ENCODE results near the gene PLAAT4.

GRCh38 chr11:63583357-63583677 is 46.7 kb downstream of the PLAAT4 start:
- TF ChIP-seq SUZ12 (IDR thresholded peaks at IDR 0.05; ENCODE audit: extremely low read depth, insufficient read depth, insufficient read length) (no peak), YY1 (IDR thresholded peaks at IDR 0.05; ENCODE audit: insufficient read depth, insufficient read length) (no peak), ZNF274 (IDR thresholded peaks at IDR 0.05; ENCODE audit: low read depth, low read length) (no peak)

Measured in NT2/D1 (cell line).